HFFc6 (cell line): ENCODE data around the gene UGGT2. TPM values are rescaled to one million over a fixed set of nuclear protein-coding genes. Genes with fewer than 3 reads are reported as not detected.

Experiments used
- DNase-seq: peaks from one replicate; pipeline ENCODE4 v3.0.0-alpha.2; 2018
- H3K27ac Mint-ChIP-seq: 2 replicates; pipeline ENCODE4 v1.8.0; 2020; ENCODE audit warnings: mild to moderate bottlenecking, mixed read lengths
- H3K27me3 Mint-ChIP-seq: 2 replicates; pipeline ENCODE4 v1.8.0; 2021; ENCODE audit warnings: mild to moderate bottlenecking, moderate library complexity, mixed read lengths; ENCODE audit not compliant: insufficient read depth
- H3K36me3 Mint-ChIP-seq: 2 replicates; pipeline ENCODE4 v1.8.0; 2021; ENCODE audit warnings: low read depth, mixed read lengths
- H3K4me1 Mint-ChIP-seq: 2 replicates; pipeline ENCODE4 v1.8.0; 2020; ENCODE audit warnings: low read depth, mixed read lengths
- H3K4me3 Mint-ChIP-seq: 2 replicates; pipeline ENCODE4 v1.8.0; 2020; ENCODE audit warnings: mild to moderate bottlenecking, moderate library complexity, mixed read lengths
- H3K9me3 Mint-ChIP-seq: 2 replicates; pipeline ENCODE4 v1.8.0; 2020; ENCODE audit warnings: mild to moderate bottlenecking, mixed read lengths
- long read RNA-seq: library from polyadenylated mRNA; unstranded; transcript quantifications from one replicate; pipeline ENCODE4 v2.0.0, GENCODE V29; 2019
- total RNA-seq, 6 experiments: library from RNA; stranded (reverse); fragmentation: NEBNext Ultra II Directional; extraction: Animal tissue kit (Norgen Biotek cat#: 25700); gene quantifications; 2 replicates in 1 of 6; 3 replicates in 5 of 6; pipeline ENCODE4 v1.2.3, GENCODE V29; 2021
- TF ChIP-seq, protein P1 (sequence below): fragments of 200-600 bp; sonication (generic); IDR thresholded peaks from 2 replicates; pipeline ENCODE4 v1.5.0; 2021; ENCODE audit warnings: antibody characterized with exemption, mild to moderate bottlenecking

The UGGT2 gene, protein sequence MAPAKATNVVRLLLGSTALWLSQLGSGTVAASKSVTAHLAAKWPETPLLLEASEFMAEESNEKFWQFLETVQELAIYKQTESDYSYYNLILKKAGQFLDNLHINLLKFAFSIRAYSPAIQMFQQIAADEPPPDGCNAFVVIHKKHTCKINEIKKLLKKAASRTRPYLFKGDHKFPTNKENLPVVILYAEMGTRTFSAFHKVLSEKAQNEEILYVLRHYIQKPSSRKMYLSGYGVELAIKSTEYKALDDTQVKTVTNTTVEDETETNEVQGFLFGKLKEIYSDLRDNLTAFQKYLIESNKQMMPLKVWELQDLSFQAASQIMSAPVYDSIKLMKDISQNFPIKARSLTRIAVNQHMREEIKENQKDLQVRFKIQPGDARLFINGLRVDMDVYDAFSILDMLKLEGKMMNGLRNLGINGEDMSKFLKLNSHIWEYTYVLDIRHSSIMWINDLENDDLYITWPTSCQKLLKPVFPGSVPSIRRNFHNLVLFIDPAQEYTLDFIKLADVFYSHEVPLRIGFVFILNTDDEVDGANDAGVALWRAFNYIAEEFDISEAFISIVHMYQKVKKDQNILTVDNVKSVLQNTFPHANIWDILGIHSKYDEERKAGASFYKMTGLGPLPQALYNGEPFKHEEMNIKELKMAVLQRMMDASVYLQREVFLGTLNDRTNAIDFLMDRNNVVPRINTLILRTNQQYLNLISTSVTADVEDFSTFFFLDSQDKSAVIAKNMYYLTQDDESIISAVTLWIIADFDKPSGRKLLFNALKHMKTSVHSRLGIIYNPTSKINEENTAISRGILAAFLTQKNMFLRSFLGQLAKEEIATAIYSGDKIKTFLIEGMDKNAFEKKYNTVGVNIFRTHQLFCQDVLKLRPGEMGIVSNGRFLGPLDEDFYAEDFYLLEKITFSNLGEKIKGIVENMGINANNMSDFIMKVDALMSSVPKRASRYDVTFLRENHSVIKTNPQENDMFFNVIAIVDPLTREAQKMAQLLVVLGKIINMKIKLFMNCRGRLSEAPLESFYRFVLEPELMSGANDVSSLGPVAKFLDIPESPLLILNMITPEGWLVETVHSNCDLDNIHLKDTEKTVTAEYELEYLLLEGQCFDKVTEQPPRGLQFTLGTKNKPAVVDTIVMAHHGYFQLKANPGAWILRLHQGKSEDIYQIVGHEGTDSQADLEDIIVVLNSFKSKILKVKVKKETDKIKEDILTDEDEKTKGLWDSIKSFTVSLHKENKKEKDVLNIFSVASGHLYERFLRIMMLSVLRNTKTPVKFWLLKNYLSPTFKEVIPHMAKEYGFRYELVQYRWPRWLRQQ (N-terminal part only)
- 10 to 100 TPM; 20.4 to 26.9 (median 24.3) TPM for total RNA-seq
- long read RNA-seq, full-length matches to known transcripts = 8 of 28 reads
- long read RNA-seq, partial matches to known transcripts = 13 of 28 reads
- long read RNA-seq, other reads (novel, unspliced or antisense) = 7 of 28 reads

GRCh38 chr13:96053003-96053703 lies at the start of gene UGGT2:
TSS of gene UGGT2 (minus strand) at chr13:96053401. CDS start at chr13:96053312, 89 bp downstream.
- H3K4me1 Mint-ChIP-seq = peaks cover 14% of the 10 kb centered on the region
- no peaks in the 10 kb centered on the region for H3K9me3 Mint-ChIP-seq
- H3K36me3 Mint-ChIP-seq = 0 out of 2 replicates have a peak, but pooled peaks cover 5% of the 10 kb centered on the region
- TF ChIP-seq, protein P1, sequence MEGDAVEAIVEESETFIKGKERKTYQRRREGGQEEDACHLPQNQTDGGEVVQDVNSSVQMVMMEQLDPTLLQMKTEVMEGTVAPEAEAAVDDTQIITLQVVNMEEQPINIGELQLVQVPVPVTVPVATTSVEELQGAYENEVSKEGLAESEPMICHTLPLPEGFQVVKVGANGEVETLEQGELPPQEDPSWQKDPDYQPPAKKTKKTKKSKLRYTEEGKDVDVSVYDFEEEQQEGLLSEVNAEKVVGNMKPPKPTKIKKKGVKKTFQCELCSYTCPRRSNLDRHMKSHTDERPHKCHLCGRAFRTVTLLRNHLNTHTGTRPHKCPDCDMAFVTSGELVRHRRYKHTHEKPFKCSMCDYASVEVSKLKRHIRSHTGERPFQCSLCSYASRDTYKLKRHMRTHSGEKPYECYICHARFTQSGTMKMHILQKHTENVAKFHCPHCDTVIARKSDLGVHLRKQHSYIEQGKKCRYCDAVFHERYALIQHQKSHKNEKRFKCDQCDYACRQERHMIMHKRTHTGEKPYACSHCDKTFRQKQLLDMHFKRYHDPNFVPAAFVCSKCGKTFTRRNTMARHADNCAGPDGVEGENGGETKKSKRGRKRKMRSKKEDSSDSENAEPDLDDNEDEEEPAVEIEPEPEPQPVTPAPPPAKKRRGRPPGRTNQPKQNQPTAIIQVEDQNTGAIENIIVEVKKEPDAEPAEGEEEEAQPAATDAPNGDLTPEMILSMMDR = no peak
- peaks cover 5% of the 10 kb centered on the region for H3K27me3 Mint-ChIP-seq
- H3K27ac Mint-ChIP-seq = peak within 1 kb of the TSS; percentile 99
- peak within 1 kb of the TSS; percentile 99 for H3K4me3 Mint-ChIP-seq
- DNase-seq = peak; percentile 93

GRCh38 chr13:96100457-96101220 lies 47.4 kb upstream of the UGGT2 start:
- Mint-ChIP-seq H3K27ac (no peak overlapping the region), H3K27me3 (peaks cover under 1% of the 10 kb centered on the region), H3K4me3 (no peak overlapping the region), H3K36me3 (no peaks in the 10 kb centered on the region), H3K4me1 (no peaks in the 10 kb centered on the region), H3K9me3 (no peaks in the 10 kb centered on the region)
- no peak for DNase-seq
- TF ChIP-seq, protein P1 = no peak

DNA sequence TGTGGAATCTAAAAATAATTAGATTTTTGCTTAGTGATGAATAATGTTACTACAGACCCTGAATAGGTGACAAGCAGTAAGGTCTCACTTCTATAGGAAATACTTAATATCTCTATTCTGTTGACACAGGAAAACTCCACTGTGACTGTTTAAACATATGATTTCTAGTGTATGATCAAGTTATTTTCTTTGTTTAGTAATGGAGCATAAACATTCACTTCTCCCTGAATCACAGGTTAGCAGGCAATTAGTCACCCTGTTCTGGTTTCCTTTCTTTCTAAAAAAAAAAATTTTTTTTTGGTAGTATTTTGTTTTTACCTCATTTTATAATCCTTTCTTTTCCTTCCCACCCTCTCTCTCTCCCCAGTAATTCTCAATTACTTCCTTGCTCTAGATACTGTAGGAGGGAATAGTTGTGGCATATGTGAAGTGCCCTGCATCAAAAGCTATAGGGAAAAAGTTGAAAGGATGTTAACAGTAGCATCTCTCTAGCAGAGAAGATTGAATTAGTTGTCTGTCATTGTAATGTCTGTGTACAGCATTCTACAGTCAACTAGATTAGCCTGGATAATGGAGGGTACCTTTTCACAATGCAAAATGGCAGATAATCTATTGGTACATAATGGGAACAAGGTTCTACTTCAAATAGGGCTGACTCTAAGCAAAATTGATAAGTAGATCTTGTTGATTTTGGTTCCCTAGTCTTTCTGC lies 40.2 kb upstream of the UGGT2 start:
- no peaks in the 10 kb centered on the region for H3K4me1 Mint-ChIP-seq
- no peaks in the 10 kb centered on the region for H3K36me3 Mint-ChIP-seq
- no peak overlapping the region for H3K27ac Mint-ChIP-seq
- TF ChIP-seq, protein P1 = no peak
- no peaks in the 10 kb centered on the region for H3K9me3 Mint-ChIP-seq
- H3K27me3 Mint-ChIP-seq = peaks cover 24% of the 10 kb centered on the region
- H3K4me3 Mint-ChIP-seq = no peak overlapping the region
- DNase-seq = no peak

- Mint-ChIP-seq H3K36me3 (no peaks in the 10 kb centered on the region), H3K4me3 (peak overlapping the region; percentile 42), H3K4me1 (no peaks in the 10 kb centered on the region), H3K9me3 (no peaks in the 10 kb centered on the region), H3K27ac (no peak overlapping the region), H3K27me3 (peaks cover 27% of the 10 kb centered on the region)
- TF ChIP-seq, protein P1 = no peak
- no peak for DNase-seq
These were observed 38.2 kb upstream of the UGGT2 start for GRCh38 chr13:96091164-96092117.
